HCT116 (cell line): Measurements from ENCODE around the gene VMA21. TPM values are rescaled to one million over a fixed set of nuclear protein-coding genes. Genes with fewer than 3 reads are reported as not detected.

ENCODE experiments used
- ATAC-seq: fragments of 200-7000 bp; cut with Tn5 transposase; 2 replicates; pipeline ENCODE4 v1.9.1; 2020; ENCODE audit warnings: mild to moderate bottlenecking, moderate library complexity
- BruUV-seq: library from RNA; stranded (reverse); fragments of 400-500 nt; replicated peaks from 2 replicates; lab custom pipeline; 2021; lab: Mats Ljungman, UMichigan
- CTCF ChIA-PET: fragments of 300-600 bp; sonication (Branson Sonifier 250); formaldehyde crosslinking; loops from one replicate; lab custom pipeline; 2021; ENCODE audit warnings: antibody characterized with exemption; lab: Charles Lee
- POLR2A ChIA-PET: fragments of 300-600, 350-600 bp; sonication (Branson Sonifier 250); formaldehyde crosslinking; loops from one replicate; lab custom pipeline; 2021; ENCODE audit warnings: antibody characterized with exemption; lab: Charles Lee
- RAD21 ChIA-PET, 2 experiments: fragments of 300-600 bp; sonication (Branson Sonifier 250); formaldehyde crosslinking; loops; one replicate each; lab custom pipeline; 2023; ENCODE audit warnings: low total read pairs in 2 of 2; ENCODE audit not compliant: uncharacterized antibody in 2 of 2, unreplicated experiment in 2 of 2, low non-redundant PET in 1 of 2; lab: Charles Lee
- DNase-seq: peaks from one replicate; pipeline ENCODE4 v3.0.0-alpha.2; 2010; ENCODE audit warnings: low read depth, low spot score
- H2AFZ ChIP-seq: fragments of 200-600 bp; shearing (Covaris generic), sonication (generic); 2 replicates; pipeline ENCODE4 v1.6.1; 2017; ENCODE audit warnings: low read depth, mixed run types, mixed read lengths, antibody characterized with exemption, low read length; ENCODE audit not compliant: poor library complexity, severe bottlenecking
- H3K27ac ChIP-seq: 2 replicates; pipeline ENCODE4 v1.5.1; 2012; ENCODE audit warnings: low read depth, low read length
- H3K27me3 ChIP-seq: fragments of 200-600 bp; sonication (generic); 2 replicates; pipeline ENCODE4 v1.6.1; 2016; ENCODE audit warnings: mixed run types, low read length, mixed read lengths; ENCODE audit not compliant: insufficient read depth
- H3K36me3 ChIP-seq, 2 experiments: fragments of 200-500 bp in 1 of 2; fragments of 200-600 bp in 1 of 2; sonication (Bioruptor generic) in 1 of 2; sonication (generic) in 1 of 2; 2 replicates each; pipeline versions ENCODE4 v1.5.1 to v1.6.1; 2014 to 2016; ENCODE audit warnings: low read length in 2 of 2, inconsistent platforms in 1 of 2, mixed read lengths in 1 of 2, mixed run types in 1 of 2; ENCODE audit not compliant: insufficient read depth in 2 of 2, control insufficient read depth in 1 of 2
- H3K4me1 ChIP-seq, 2 experiments: fragments of 200-600 bp in 1 of 2; sonication (generic) in 1 of 2; 2 replicates each; pipeline versions ENCODE4 v1.5.1 to v1.6.1; 2012 to 2017; ENCODE audit warnings: low read length in 2 of 2, inconsistent platforms in 1 of 2, mild to moderate bottlenecking in 1 of 2, mixed read lengths in 1 of 2, mixed run types in 1 of 2, moderate library complexity in 1 of 2; ENCODE audit not compliant: insufficient read depth in 2 of 2, control insufficient read depth in 1 of 2
- H3K4me2 ChIP-seq: fragments of 200-600 bp; sonication (generic); 2 replicates; pipeline ENCODE4 v1.6.1; 2017; ENCODE audit warnings: mixed run types, low read length, mixed read lengths
- H3K4me3 ChIP-seq, 2 experiments: fragments of 200-600 bp in 1 of 2; sonication (generic) in 1 of 2; replicated peaks in 1 of 2; 2 replicates each; pipeline ENCODE4 v1.5.1; 2011 to 2016; ENCODE audit warnings: low read length in 2 of 2, control low read depth in 1 of 2, low read depth in 1 of 2, mild to moderate bottlenecking in 1 of 2, mixed read lengths in 1 of 2, mixed run types in 1 of 2
- H3K79me2 ChIP-seq: fragments of 200-600 bp; sonication (generic); 2 replicates; pipeline ENCODE4 v1.6.1; 2017; ENCODE audit warnings: mild to moderate bottlenecking, mixed run types, low read length, moderate library complexity, mixed read lengths; ENCODE audit not compliant: insufficient read depth
- H3K9ac ChIP-seq: fragments of 200-600 bp; sonication (generic); 2 replicates; pipeline ENCODE4 v1.6.1; 2016; ENCODE audit warnings: low read length, mixed read lengths
- H3K9me2 ChIP-seq: fragments of 200-600 bp; sonication (generic), shearing (Covaris generic); 2 replicates; pipeline ENCODE4 v1.6.1; 2017; ENCODE audit warnings: mixed run types, mild to moderate bottlenecking, moderate library complexity; ENCODE audit not compliant: insufficient read depth
- H3K9me3 ChIP-seq, 2 experiments: fragments of 200-500 bp in 1 of 2; fragments of 200-600 bp in 1 of 2; sonication (Bioruptor generic) in 1 of 2; sonication (generic) in 1 of 2; 2 replicates each; pipeline ENCODE4 v1.6.1; 2014 to 2017; ENCODE audit warnings: low read length in 2 of 2, mixed read lengths in 2 of 2, inconsistent platforms in 1 of 2, low read depth in 1 of 2, mild to moderate bottlenecking in 1 of 2, mixed run types in 1 of 2, moderate library complexity in 1 of 2; ENCODE audit not compliant: control insufficient read depth in 1 of 2, insufficient read depth in 1 of 2
- H4K20me1 ChIP-seq: fragments of 200-600 bp; sonication (generic), shearing (Covaris generic); 2 replicates; pipeline ENCODE4 v1.6.1; 2017; ENCODE audit warnings: mixed run types, mild to moderate bottlenecking, moderate library complexity; ENCODE audit not compliant: insufficient read depth
- ELF1 ChIP-seq: IDR thresholded peaks from 2 replicates; pipeline ENCODE4 v1.6.1; 2012; ENCODE audit warnings: low read depth, borderline replicate concordance
- EZH2 ChIP-seq: fragments of 200-600 bp; sonication (generic); IDR thresholded peaks from 2 replicates; pipeline ENCODE4 v1.6.1; 2017; ENCODE audit warnings: antibody characterized with exemption, mixed run types
- EZH2phosphoT487 ChIP-seq: fragments of 200-600 bp; IDR thresholded peaks from 2 replicates; pipeline ENCODE4 v1.6.1; 2018; ENCODE audit warnings: antibody characterized with exemption, borderline replicate concordance
- FOSL1 ChIP-seq: IDR thresholded peaks from 2 replicates; pipeline ENCODE4 v1.6.1; 2012; ENCODE audit warnings: low read depth
- JUND ChIP-seq: IDR thresholded peaks from 2 replicates; pipeline ENCODE4 v1.6.1; 2012
- POLR2A ChIP-seq: IDR thresholded peaks from 2 replicates; pipeline ENCODE4 v1.7.0; 2011; ENCODE audit warnings: borderline replicate concordance; ENCODE audit not compliant: insufficient read depth, insufficient read length; ENCODE audit errors: extremely low read depth
- RAD21 ChIP-seq: IDR thresholded peaks from 2 replicates; pipeline ENCODE4 v1.6.1; 2012; ENCODE audit warnings: low read depth, mild to moderate bottlenecking
- SP1 ChIP-seq: IDR thresholded peaks from 2 replicates; pipeline ENCODE4 v1.6.1; 2012; ENCODE audit warnings: low read depth
- SRF ChIP-seq: IDR thresholded peaks from 2 replicates; pipeline ENCODE4 v1.6.1; 2012; ENCODE audit warnings: low read depth
- TCF7L2 ChIP-seq: IDR thresholded peaks from 2 replicates; pipeline ENCODE4 v1.7.0; 2011; ENCODE audit warnings: borderline replicate concordance, inconsistent platforms; ENCODE audit not compliant: insufficient read depth, insufficient read length; ENCODE audit errors: extremely low read depth
- YY1 ChIP-seq: IDR thresholded peaks from 2 replicates; pipeline ENCODE4 v1.6.1; 2011; ENCODE audit warnings: low read length, low read depth, moderate library complexity, mild to moderate bottlenecking; ENCODE audit not compliant: insufficient replicate concordance; ENCODE audit errors: extremely low read depth
- ZFX ChIP-seq: fragments of 450-650 bp; IDR thresholded peaks from 2 replicates; pipeline ENCODE4 v1.6.1; 2017
- intact Hi-C: fragments of 100-400 bp; cut with micrococcal nuclease; formaldehyde crosslinking; loops from 2 replicates; pipeline ENCODE4 v1.10.0; 2022
- total RNA-seq: library from RNA; stranded (reverse); gene quantifications from one replicate; pipeline ENCODE4 v1.2.1, GENCODE V29; 2021; ENCODE audit not compliant: unreplicated experiment
- TF ChIP-seq, protein P1 (sequence below): IDR thresholded peaks from 2 replicates; pipeline ENCODE4 v1.6.1; 2011; ENCODE audit warnings: mild to moderate bottlenecking, low read length, moderate library complexity; ENCODE audit not compliant: insufficient replicate concordance; ENCODE audit errors: extremely low read depth
- TF ChIP-seq, protein P2 (sequence below): IDR thresholded peaks from 2 replicates; pipeline ENCODE4 v1.6.1; 2012
- TF ChIP-seq, protein P3 (sequence below), 3 experiments: fragments of 200-600 bp in 1 of 3; sonication (generic) in 1 of 3; IDR thresholded peaks in 2 of 3; conservative IDR thresholded peaks in 1 of 3; 2 replicates each; pipeline ENCODE4 v1.5.1; 2012 to 2017; ENCODE audit warnings: low read depth in 2 of 3, low read length in 2 of 3, antibody characterized with exemption in 1 of 3, borderline replicate concordance in 1 of 3, control low read depth in 1 of 3, mild to moderate bottlenecking in 1 of 3, mixed read lengths in 1 of 3, mixed run types in 1 of 3, moderate library complexity in 1 of 3; ENCODE audit not compliant: insufficient read depth in 1 of 3
- TF ChIP-seq, protein P4 (sequence below): IDR thresholded peaks from 2 replicates; pipeline ENCODE4 v1.6.1; 2012; ENCODE audit warnings: low read depth

Gene VMA21
- total RNA-seq, 1 experiment from 2014 or later: 45.1 TPM

DNA sequence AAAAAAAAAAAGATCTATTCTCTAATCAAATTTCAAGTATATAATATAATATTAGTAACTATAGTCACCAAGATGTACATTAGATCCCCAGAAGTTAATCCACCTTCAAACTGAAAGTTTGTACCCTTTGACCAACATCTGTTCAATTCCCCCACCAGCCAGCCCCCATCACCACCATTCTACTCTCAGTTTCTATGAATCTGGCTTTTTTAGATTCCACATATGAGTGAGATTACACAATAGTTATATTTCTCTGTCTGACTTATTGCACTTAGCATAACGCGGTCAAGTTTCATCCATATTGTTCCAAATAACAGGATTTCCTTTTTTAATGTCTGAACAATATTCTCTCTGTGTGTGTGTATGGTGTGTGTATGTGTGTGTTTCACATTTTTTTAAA is 33.7 kb upstream of the VMA21 start:
- intact Hi-C loops: loop anchor here (10.0 kb wide), 1 partner anchor 69 kb away; no protein-coding TSS in a partner anchor
- ATAC-seq (no peak), DNase-seq (no peak)
- RAD21 ChIA-PET: no interaction called here
- Histone ChIP-seq H3K4me3 (no peak overlapping the region), H4K20me1 (no peaks in the 10 kb centered on the region), H3K36me3 (no peaks in the 10 kb centered on the region), H3K27ac (no peak overlapping the region), H3K4me1 (no peaks in the 10 kb centered on the region), H3K27me3 (peaks cover 6% of the 10 kb centered on the region; the same call in 1 of the 2 replicates), H3K9me3 (no peaks in the 10 kb centered on the region), H3K4me2 (no peak overlapping the region), H3K9ac (no peak overlapping the region), H3K9me2 (no peaks in the 10 kb centered on the region), H2AFZ (no peak overlapping the region), H3K79me2 (no peaks in the 10 kb centered on the region)
- POLR2A ChIA-PET: no interaction called here
- TF ChIP-seq ELF1 (no peak), YY1 (no peak), RAD21 (no peak), TCF7L2 (no peak), ZFX (no peak), EZH2 (no peak), SRF (no peak), JUND (no peak), POLR2A (no peak), FOSL1 (no peak), SP1 (no peak), EZH2phosphoT487 (no peak)
- TF ChIP-seq, protein P1, sequence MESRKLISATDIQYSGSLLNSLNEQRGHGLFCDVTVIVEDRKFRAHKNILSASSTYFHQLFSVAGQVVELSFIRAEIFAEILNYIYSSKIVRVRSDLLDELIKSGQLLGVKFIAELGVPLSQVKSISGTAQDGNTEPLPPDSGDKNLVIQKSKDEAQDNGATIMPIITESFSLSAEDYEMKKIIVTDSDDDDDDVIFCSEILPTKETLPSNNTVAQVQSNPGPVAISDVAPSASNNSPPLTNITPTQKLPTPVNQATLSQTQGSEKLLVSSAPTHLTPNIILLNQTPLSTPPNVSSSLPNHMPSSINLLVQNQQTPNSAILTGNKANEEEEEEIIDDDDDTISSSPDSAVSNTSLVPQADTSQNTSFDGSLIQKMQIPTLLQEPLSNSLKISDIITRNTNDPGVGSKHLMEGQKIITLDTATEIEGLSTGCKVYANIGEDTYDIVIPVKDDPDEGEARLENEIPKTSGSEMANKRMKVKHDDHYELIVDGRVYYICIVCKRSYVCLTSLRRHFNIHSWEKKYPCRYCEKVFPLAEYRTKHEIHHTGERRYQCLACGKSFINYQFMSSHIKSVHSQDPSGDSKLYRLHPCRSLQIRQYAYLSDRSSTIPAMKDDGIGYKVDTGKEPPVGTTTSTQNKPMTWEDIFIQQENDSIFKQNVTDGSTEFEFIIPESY: no peak
- TF ChIP-seq, protein P2, sequence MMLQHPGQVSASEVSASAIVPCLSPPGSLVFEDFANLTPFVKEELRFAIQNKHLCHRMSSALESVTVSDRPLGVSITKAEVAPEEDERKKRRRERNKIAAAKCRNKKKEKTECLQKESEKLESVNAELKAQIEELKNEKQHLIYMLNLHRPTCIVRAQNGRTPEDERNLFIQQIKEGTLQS: no peak
- TF ChIP-seq, protein P3, sequence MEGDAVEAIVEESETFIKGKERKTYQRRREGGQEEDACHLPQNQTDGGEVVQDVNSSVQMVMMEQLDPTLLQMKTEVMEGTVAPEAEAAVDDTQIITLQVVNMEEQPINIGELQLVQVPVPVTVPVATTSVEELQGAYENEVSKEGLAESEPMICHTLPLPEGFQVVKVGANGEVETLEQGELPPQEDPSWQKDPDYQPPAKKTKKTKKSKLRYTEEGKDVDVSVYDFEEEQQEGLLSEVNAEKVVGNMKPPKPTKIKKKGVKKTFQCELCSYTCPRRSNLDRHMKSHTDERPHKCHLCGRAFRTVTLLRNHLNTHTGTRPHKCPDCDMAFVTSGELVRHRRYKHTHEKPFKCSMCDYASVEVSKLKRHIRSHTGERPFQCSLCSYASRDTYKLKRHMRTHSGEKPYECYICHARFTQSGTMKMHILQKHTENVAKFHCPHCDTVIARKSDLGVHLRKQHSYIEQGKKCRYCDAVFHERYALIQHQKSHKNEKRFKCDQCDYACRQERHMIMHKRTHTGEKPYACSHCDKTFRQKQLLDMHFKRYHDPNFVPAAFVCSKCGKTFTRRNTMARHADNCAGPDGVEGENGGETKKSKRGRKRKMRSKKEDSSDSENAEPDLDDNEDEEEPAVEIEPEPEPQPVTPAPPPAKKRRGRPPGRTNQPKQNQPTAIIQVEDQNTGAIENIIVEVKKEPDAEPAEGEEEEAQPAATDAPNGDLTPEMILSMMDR (IDR thresholded peaks at IDR 0.05 in 2 of 3, conservative IDR thresholded peaks at IDR 0.05 in 1 of 3; ENCODE audit: borderline replicate concordance in 1 of 3, insufficient read depth in 1 of 3, low read depth in 2 of 3, low read length in 2 of 3): no peak
- TF ChIP-seq, protein P4, sequence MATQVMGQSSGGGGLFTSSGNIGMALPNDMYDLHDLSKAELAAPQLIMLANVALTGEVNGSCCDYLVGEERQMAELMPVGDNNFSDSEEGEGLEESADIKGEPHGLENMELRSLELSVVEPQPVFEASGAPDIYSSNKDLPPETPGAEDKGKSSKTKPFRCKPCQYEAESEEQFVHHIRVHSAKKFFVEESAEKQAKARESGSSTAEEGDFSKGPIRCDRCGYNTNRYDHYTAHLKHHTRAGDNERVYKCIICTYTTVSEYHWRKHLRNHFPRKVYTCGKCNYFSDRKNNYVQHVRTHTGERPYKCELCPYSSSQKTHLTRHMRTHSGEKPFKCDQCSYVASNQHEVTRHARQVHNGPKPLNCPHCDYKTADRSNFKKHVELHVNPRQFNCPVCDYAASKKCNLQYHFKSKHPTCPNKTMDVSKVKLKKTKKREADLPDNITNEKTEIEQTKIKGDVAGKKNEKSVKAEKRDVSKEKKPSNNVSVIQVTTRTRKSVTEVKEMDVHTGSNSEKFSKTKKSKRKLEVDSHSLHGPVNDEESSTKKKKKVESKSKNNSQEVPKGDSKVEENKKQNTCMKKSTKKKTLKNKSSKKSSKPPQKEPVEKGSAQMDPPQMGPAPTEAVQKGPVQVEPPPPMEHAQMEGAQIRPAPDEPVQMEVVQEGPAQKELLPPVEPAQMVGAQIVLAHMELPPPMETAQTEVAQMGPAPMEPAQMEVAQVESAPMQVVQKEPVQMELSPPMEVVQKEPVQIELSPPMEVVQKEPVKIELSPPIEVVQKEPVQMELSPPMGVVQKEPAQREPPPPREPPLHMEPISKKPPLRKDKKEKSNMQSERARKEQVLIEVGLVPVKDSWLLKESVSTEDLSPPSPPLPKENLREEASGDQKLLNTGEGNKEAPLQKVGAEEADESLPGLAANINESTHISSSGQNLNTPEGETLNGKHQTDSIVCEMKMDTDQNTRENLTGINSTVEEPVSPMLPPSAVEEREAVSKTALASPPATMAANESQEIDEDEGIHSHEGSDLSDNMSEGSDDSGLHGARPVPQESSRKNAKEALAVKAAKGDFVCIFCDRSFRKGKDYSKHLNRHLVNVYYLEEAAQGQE: no peak
- BruUV-seq: no TSS peak
- CTCF ChIA-PET: no interaction called here
